ENCODE results near the gene MEIOSIN. TPM values are rescaled to one million over a fixed set of nuclear protein-coding genes. Genes with fewer than 3 reads are reported as not detected.
A peak's percentile ranks its signal among the peaks of the same experiment; 100 is the strongest.

Gene MEIOSIN
- total and polyA plus RNA-seq, 9 of the 15 experiments (the other 6 are each of a cell fraction or from before 2014, with no cell fraction given), result 0.06 to 2.0 (median 0.76) TPM

DNA sequence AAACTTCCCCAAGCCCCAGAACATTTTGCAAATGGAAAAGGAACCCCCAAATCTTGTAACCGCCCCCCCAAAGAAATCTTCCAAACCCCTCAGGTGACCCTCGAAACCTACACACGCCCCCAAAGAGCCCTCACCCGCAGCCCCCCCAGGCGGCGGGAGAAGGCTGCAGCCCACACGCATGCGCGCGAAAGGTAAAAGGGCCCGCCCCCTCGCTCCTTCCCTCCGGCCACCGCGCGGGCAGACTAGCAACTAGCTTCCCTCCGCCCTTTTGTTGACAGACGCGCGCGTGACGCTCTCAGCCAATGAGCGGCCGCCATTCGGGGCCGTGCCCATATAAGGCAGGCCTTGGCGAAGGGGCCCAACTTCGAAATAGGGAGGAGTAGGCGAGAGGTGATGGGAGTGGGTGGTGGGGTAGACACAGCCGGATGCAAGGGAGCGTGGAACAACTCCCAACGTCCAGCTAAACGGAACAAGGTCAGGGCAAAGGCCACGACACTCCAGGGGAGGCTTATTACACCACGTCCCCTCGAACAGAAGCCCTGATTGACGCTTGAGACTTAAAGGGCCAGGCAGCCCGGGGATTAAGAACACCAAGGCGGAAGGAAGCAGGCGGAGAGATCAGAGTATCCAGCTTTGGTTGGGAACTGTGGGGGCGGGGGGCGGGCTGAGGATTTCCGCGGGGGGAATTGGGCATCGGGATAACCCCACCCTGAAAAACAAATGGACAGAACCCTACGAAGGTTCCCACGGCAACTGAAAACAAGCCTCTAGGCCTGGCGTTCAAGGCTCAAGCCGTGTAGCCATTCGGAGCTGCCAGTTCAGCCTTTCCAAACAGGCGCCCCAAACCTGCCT lies 15.9 kb upstream of the MEIOSIN start (continued):
- TF ChIP-seq, protein P1, sequence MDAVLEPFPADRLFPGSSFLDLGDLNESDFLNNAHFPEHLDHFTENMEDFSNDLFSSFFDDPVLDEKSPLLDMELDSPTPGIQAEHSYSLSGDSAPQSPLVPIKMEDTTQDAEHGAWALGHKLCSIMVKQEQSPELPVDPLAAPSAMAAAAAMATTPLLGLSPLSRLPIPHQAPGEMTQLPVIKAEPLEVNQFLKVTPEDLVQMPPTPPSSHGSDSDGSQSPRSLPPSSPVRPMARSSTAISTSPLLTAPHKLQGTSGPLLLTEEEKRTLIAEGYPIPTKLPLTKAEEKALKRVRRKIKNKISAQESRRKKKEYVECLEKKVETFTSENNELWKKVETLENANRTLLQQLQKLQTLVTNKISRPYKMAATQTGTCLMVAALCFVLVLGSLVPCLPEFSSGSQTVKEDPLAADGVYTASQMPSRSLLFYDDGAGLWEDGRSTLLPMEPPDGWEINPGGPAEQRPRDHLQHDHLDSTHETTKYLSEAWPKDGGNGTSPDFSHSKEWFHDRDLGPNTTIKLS (IDR thresholded peaks at IDR 0.05; ENCODE audit: borderline replicate concordance, low read depth), result peak; percentile 3; the same call in 1 of the 2 replicates
- TF ChIP-seq NCOA1 (IDR thresholded peaks at IDR 0.05; ENCODE audit: low read depth), result peak; percentile 56; the same call in 1 of the 2 replicates
- TF ChIP-seq, protein P2, sequence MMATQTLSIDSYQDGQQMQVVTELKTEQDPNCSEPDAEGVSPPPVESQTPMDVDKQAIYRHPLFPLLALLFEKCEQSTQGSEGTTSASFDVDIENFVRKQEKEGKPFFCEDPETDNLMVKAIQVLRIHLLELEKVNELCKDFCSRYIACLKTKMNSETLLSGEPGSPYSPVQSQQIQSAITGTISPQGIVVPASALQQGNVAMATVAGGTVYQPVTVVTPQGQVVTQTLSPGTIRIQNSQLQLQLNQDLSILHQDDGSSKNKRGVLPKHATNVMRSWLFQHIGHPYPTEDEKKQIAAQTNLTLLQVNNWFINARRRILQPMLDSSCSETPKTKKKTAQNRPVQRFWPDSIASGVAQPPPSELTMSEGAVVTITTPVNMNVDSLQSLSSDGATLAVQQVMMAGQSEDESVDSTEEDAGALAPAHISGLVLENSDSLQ (IDR thresholded peaks at IDR 0.05), result peak; percentile 98
- no peak for TF ChIP-seq ZNF76 (CRISPR knock-in tag; IDR thresholded peaks at IDR 0.05; ENCODE audit: borderline replicate concordance)
- peak; percentile 43; the same call in 1 of the 2 replicates for TF ChIP-seq ZNF263 (CRISPR knock-in tag; IDR thresholded peaks at IDR 0.05; ENCODE audit: borderline replicate concordance)
- 0 out of 2 replicates have a peak, but pooled peaks have one; percentile 11 for TF ChIP-seq BCOR (IDR thresholded peaks at IDR 0.05)
- no peak for TF ChIP-seq MECOM (CRISPR knock-in tag; IDR thresholded peaks at IDR 0.05)
- TF ChIP-seq HDAC1 (IDR thresholded peaks at IDR 0.05), result peak in 1 of 2 experiments; percentile 76; a peak in 2 of 4 replicates
- TF ChIP-seq BCL6 (CRISPR knock-in tag; IDR thresholded peaks at IDR 0.05), result no peak
- TF ChIP-seq ZNF282 (CRISPR knock-in tag; IDR thresholded peaks at IDR 0.05), result no peak
- TF ChIP-seq ZNF444 (CRISPR knock-in tag; IDR thresholded peaks at IDR 0.05), result no peak
- TF ChIP-seq NFIC (IDR thresholded peaks at IDR 0.05), result no peak
- TF ChIP-seq HOXB6 (CRISPR knock-in tag; IDR thresholded peaks at IDR 0.05; ENCODE audit: borderline replicate concordance), result no peak
- TF ChIP-seq NBN (IDR thresholded peaks at IDR 0.05; ENCODE audit: low read depth), result peak; percentile 54; the same call in 1 of the 2 replicates
- TF ChIP-seq SMAD4 (CRISPR knock-in tag; conservative IDR thresholded peaks at IDR 0.05), result peak; percentile 65
- TF ChIP-seq MEF2A (IDR thresholded peaks at IDR 0.05; ENCODE audit: control insufficient read depth, low read depth, low read length), result no peak
- no peak for TF ChIP-seq ZNF12 (CRISPR knock-in tag; IDR thresholded peaks at IDR 0.05)
- TF ChIP-seq MYC (IDR thresholded peaks at IDR 0.05; ENCODE audit: low read depth, low read length), result peak; percentile 75
- TF ChIP-seq MYC (CRISPR knock-in tag; IDR thresholded peaks at IDR 0.05; ENCODE audit: borderline replicate concordance, low read depth), result peak; percentile 6; the same call in 1 of the 2 replicates
- no peak for TF ChIP-seq ESRRB (CRISPR knock-in tag; IDR thresholded peaks at IDR 0.05; ENCODE audit: borderline replicate concordance)
- peak; percentile 80 for TF ChIP-seq POLR2B (IDR thresholded peaks at IDR 0.05; ENCODE audit: low read depth, partially characterized antibody)
- TF ChIP-seq RAD21 (CRISPR knock-in tag; conservative IDR thresholded peaks at IDR 0.05 in 1 of 2, IDR thresholded peaks at IDR 0.05 in 1 of 2), result no peak
- peak; percentile 99 for TF ChIP-seq NRF1 (conservative IDR thresholded peaks at IDR 0.05 in 1 of 2, IDR thresholded peaks at IDR 0.05 in 1 of 2)
- no peak for TF ChIP-seq ZNF212 (CRISPR knock-in tag; IDR thresholded peaks at IDR 0.05)
- TF ChIP-seq ZNF780A (CRISPR knock-in tag; IDR thresholded peaks at IDR 0.05), result no peak
- TF ChIP-seq ZNF311 (CRISPR knock-in tag; IDR thresholded peaks at IDR 0.05), result no peak
- no peak for TF ChIP-seq MAFG (tag; conservative IDR thresholded peaks at IDR 0.05)
- 0 out of 2 replicates have a peak, but pooled peaks have one; percentile 11 for TF ChIP-seq EHMT2 (IDR thresholded peaks at IDR 0.05)
